Right lobe of liver (tissue), 4 donors: ENCODE results near the gene NEB.

Source experiments
- POLR2A ChIP-seq: fragments of 450-650 bp; IDR thresholded peaks from one replicate; pipeline ENCODE4 v1.6.1; 2017; ENCODE audit warnings: antibody characterized with exemption, mild to moderate bottlenecking
- TF ChIP-seq, protein P1 (sequence below), 4 donors: fragments of 200-600 bp in 3 of 4; fragments of 450-650 bp in 1 of 4; IDR thresholded peaks; one replicate each; pipeline versions ENCODE4 v1.5.1 to v1.8.0; 2016 to 2022; ENCODE audit warnings: antibody characterized with exemption in 4 of 4, mild to moderate bottlenecking in 2 of 4
- donor health status: DM: no; HTN: no; CAD: no.
- donor health status: DM: no; HTN: no; CAD: no.
- donor health status: DM: no; HTN: yes; CAD: no.

DNA sequence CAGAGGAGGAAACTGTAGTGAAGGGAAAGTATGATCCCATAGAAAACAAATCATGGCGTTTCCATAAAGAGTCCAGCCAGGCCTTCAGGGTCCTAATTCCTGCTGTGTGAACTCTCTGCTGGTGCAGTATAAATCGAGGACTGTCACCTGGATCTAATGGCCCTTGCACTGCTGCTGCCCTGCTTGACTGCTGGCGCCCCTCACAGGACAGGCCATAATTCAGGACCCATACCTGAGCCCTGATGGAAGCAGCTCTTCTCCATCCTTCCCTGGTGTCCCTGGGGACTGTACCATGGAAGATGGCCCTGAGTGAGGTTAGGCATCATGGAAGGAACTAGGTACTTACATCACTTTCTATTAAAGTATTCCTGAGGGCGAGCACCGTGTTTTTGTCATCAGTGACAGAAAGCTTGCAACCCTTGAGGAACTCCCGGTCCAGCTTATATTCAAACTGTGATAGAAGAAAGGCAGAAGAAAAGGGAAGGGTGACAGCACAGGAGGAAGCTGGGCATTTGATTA is 207.6 kb downstream of the NEB start:
- no peak for TF ChIP-seq POLR2A
- TF ChIP-seq, protein P1, sequence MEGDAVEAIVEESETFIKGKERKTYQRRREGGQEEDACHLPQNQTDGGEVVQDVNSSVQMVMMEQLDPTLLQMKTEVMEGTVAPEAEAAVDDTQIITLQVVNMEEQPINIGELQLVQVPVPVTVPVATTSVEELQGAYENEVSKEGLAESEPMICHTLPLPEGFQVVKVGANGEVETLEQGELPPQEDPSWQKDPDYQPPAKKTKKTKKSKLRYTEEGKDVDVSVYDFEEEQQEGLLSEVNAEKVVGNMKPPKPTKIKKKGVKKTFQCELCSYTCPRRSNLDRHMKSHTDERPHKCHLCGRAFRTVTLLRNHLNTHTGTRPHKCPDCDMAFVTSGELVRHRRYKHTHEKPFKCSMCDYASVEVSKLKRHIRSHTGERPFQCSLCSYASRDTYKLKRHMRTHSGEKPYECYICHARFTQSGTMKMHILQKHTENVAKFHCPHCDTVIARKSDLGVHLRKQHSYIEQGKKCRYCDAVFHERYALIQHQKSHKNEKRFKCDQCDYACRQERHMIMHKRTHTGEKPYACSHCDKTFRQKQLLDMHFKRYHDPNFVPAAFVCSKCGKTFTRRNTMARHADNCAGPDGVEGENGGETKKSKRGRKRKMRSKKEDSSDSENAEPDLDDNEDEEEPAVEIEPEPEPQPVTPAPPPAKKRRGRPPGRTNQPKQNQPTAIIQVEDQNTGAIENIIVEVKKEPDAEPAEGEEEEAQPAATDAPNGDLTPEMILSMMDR (IDR thresholded peaks at IDR 0.05), result no peak
